Gastrocnemius medialis (tissue), 4 donors: Measurements from ENCODE around the gene ARHGAP33. TPM values are rescaled to one million over a fixed set of nuclear protein-coding genes. Genes with fewer than 3 reads are reported as not detected.

Source experiments
- ATAC-seq, 2 donors: fragments of 150-250 bp; one replicate each; pipeline ENCODE4 v1.9.1; 2016
- DNase-seq, 2 donors: peaks; one replicate each; pipeline ENCODE4 v3.0.0-alpha.2; 2019
- H3K27ac ChIP-seq, 4 donors: fragments of 200-600 bp; sonication (generic); 1 replicate in 1 of 4; 2 replicates in 3 of 4; pipeline ENCODE4 v1.5.1; 2016 to 2018; ENCODE audit warnings: mild to moderate bottlenecking in 2 of 4, moderate library complexity in 1 of 4
- H3K27me3 ChIP-seq, 3 donors: fragments of 200-600 bp; sonication (generic) in 2 of 3; 1 replicate in 1 of 3; 2 replicates in 2 of 3; pipeline versions ENCODE4 v1.5.1 to v1.6.0; 2016 to 2019; ENCODE audit warnings: mild to moderate bottlenecking in 1 of 3, moderate library complexity in 1 of 3
- H3K36me3 ChIP-seq, 2 donors: fragments of 200-600 bp; sonication (generic) in 1 of 2; one replicate each; pipeline ENCODE4 v1.5.1; 2017 to 2018
- H3K4me1 ChIP-seq, 2 donors: fragments of 200-600 bp; sonication (generic) in 1 of 2; one replicate each; pipeline ENCODE4 v1.5.1; 2016 to 2017; ENCODE audit warnings: mild to moderate bottlenecking in 2 of 2
- H3K4me3 ChIP-seq, 4 donors: fragments of 200-600 bp; sonication (generic) in 3 of 4; 1 replicate in 1 of 4; 2 replicates in 3 of 4; pipeline ENCODE4 v1.5.1; 2016 to 2019; ENCODE audit warnings: mild to moderate bottlenecking in 2 of 4
- H3K9me3 ChIP-seq, 3 donors: fragments of 200-600 bp; sonication (generic) in 2 of 3; 1 replicate in 1 of 3; 2 replicates in 2 of 3; pipeline ENCODE4 v1.5.1; 2016 to 2019
- POLR2A ChIP-seq, 2 donors: fragments of 450-650 bp; IDR thresholded peaks; one replicate each; pipeline ENCODE4 v1.6.1; 2017; ENCODE audit warnings: antibody characterized with exemption in 2 of 2, mild to moderate bottlenecking in 2 of 2, moderate library complexity in 2 of 2
- in situ Hi-C, 4 donors: fragments of 200-750 bp; cut with MboI; loops; one replicate each; pipeline versions ENCODE4 v1.15.0 to v1.8.0; 2017; ENCODE audit warnings: low sequenced_read_pairs in 4 of 4
- intact Hi-C: fragments of 100-400 bp; cut with DNase I; formaldehyde crosslinking; loops from one replicate; pipeline ENCODE4 v1.15.1; 2023; ENCODE audit warnings: low total_unique reads
- total RNA-seq, 4 donors: library from RNA; depleted of rRNA; stranded (reverse); fragments of >200 nt; gene quantifications; one replicate each; pipeline versions ENCODE4 v1.1.0 to v1.2.3, GENCODE V29; 2016
- TF ChIP-seq, protein P1 (sequence below), 5 experiments: fragments of 450-650 bp in 3 of 5; fragments of 200-600 bp in 2 of 5; sonication (generic) in 2 of 5; IDR thresholded peaks in 4 of 5; conservative IDR thresholded peaks in 1 of 5; 1 replicate in 4 of 5; 2 replicates in 1 of 5; pipeline ENCODE4 v1.5.1; 2016 to 2019; ENCODE audit warnings: antibody characterized with exemption in 5 of 5, mild to moderate bottlenecking in 3 of 5, moderate library complexity in 3 of 5

ARHGAP33 gene
- total RNA-seq, 4 donors from 2014 or later, result 0.22 to 4.7 (median 2.2) TPM

DNA sequence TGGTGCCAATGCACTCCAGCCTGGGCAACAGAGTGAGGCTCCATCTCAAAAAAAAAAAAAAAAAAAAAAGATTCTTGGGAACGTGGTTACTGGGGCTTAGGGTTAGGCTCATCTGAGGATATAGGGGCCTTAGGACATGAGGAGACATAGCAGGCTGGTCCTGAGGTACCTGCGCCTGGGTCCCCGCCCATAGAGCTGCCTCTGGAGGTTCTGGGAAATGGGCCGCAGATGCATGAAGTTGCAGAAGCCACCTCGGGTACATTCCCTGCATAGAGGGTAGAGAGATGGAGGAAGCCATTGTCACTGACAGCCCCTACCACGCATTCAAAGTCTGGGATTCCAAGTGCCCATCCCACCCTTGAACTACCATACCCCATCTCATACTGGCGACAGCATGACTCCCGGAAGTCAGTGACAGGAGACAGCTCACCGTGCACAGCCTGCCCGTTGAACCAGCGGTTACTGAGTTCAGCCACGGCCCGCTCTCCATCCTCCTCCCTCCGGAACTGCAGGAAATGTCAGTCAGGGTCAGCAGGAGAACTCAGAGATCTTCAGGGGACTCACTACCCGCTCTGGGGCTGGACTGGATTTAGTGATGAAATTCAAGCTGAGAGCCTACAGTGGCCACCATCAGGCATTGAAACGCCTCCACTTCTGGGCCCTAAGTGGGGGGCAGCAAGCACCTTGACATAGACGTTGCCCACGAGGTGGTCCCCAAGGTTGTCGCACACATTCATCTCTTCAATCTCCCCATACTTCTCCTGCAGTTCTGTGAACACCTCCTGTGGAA is 31.5 kb upstream of the ARHGAP33 start:
- Histone ChIP-seq H3K27ac (peak overlapping the region in 3 of 4 donors; percentile 97 to 99 (median 99)), H3K4me3 (peak overlapping the region in 3 of 4 donors; percentile 83 to 96 (median 90)), H3K4me1 (peaks cover 29 to 42% of the 10 kb centered on the region in 2 donors), H3K9me3 (no peaks in the 10 kb centered on the region), H3K27me3 (no peaks in the 10 kb centered on the region), H3K36me3 (peaks cover 0 to 7% of the 10 kb centered on the region in 2 donors)
- ATAC-seq, result no peak
- in situ Hi-C loops (no loop called here), intact Hi-C loops (loop anchor here (1.0 to 10.0 kb wide), 4 partner anchors 187 to 1333 kb away; partner anchors contain the start of genes FXYD7, OVOL3, POLR2I and TBCB)
- DNase-seq, result no peak
- no peak for TF ChIP-seq POLR2A (IDR thresholded peaks at IDR 0.05)
- TF ChIP-seq, protein P1, sequence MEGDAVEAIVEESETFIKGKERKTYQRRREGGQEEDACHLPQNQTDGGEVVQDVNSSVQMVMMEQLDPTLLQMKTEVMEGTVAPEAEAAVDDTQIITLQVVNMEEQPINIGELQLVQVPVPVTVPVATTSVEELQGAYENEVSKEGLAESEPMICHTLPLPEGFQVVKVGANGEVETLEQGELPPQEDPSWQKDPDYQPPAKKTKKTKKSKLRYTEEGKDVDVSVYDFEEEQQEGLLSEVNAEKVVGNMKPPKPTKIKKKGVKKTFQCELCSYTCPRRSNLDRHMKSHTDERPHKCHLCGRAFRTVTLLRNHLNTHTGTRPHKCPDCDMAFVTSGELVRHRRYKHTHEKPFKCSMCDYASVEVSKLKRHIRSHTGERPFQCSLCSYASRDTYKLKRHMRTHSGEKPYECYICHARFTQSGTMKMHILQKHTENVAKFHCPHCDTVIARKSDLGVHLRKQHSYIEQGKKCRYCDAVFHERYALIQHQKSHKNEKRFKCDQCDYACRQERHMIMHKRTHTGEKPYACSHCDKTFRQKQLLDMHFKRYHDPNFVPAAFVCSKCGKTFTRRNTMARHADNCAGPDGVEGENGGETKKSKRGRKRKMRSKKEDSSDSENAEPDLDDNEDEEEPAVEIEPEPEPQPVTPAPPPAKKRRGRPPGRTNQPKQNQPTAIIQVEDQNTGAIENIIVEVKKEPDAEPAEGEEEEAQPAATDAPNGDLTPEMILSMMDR (IDR thresholded peaks at IDR 0.05 in 4 of 5, conservative IDR thresholded peaks at IDR 0.05 in 1 of 5), result no peak

DNA sequence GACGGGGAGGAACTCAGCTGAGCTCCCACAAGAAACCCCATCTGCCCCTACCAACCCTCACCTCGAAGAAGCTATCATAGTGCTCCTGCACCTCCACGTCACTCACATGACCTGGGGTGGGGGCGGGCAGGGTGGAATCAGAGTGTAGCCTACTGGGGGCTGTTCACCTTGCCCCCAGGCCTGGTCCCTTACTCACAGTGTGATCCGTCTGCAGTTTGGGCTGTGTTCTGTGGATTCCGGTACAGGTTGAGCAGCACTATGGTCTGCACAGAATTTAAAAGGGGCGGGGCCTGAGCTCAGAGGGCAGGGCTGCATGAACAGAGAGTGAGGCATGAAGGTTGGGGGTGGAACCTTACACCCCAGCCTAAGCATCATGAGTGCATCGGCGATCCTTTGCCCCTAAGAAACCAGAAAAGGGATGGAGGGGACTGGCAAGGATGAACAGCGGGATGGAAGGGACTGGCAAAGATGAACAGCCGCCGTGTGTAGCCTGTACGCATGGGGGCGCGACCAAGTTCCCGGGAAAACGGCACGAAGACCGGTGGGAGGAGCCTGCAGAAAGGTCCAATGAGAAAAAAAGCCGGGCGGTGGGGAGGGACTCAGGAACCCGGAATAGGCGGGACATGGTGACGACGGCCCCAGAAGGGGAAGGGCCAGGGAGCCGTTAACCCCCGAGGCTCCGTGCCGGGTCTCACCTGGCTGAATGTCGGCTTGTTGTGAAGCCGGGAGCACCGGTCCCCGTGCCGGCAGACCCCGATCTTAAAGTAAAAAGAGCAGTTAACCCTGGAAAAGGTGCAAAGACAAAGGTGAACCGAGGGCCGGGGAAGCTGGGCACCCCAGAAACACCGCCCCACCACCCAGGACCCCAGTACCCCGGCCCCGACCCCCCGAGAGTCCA is 30.7 kb upstream of the ARHGAP33 start:
- H3K36me3 ChIP-seq, result peaks cover 0 to 5% of the 10 kb centered on the region in 2 donors
- DNase-seq (peak; percentile 95 to 96), ATAC-seq (peak; percentile 68 to 71)
- H3K27ac ChIP-seq, result peak overlapping the region; percentile 97 to 99 (median 99)
- H3K4me1 ChIP-seq, result peaks cover 33 to 47% of the 10 kb centered on the region in 2 donors
- no peak for TF ChIP-seq POLR2A (IDR thresholded peaks at IDR 0.05)
- TF ChIP-seq, protein P1 (IDR thresholded peaks at IDR 0.05 in 4 of 5, conservative IDR thresholded peaks at IDR 0.05 in 1 of 5), result peak in 4 of 5 experiments; percentile 29 to 53 (median 47)
- in situ Hi-C loops, result no loop called here
- intact Hi-C loops, result loop anchor here (1.0 to 10.0 kb wide), 5 partner anchors 27 to 1333 kb away; partner anchors contain the start of genes FXYD7, OVOL3, POLR2I and TBCB
- H3K27me3 ChIP-seq, result no peaks in the 10 kb centered on the region
- H3K9me3 ChIP-seq, result no peaks in the 10 kb centered on the region
- peak overlapping the region; percentile 78 to 96 (median 86) for H3K4me3 ChIP-seq

DNA sequence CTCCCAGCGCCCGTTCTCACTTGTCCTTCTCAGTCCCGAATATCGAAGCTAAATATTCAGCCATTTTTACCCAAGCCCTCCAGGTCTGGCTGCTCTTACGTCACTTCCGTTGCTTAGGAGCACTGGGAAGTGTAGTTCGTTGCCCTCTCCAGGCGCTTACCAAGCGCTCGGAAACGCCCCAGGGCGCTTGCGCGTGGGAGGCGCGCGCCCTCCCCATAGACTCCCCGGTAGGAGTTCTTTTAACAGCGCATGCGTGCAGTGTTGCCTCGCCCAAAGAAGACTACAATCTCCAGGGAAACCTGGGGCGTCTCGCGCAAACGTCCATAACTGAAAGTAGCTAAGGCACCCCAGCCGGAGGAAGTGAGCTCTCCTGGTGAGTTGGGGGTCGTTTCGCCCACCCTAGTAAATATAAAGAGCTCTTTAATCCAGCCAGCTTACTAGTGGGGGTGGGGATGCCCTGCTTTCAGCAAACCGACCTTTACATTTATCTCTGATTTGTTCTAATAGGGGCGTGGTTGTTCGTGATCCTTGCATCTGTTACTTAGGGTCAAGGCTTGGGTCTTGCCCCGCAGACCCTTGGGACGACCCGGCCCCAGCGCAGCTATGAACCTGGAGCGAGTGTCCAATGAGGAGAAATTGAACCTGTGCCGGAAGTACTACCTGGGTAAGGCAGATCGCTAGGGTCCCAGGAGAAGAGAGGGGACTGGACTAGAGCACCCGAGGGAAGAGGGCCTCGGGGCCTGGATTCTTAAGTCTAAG is 29.9 kb upstream of the ARHGAP33 start, which contains the start of the genes PSENEN and U2AF1L4:
Gene PSENEN (plus strand): TSS at position 324 of the 759 bp plus-strand sequence. CDS start 280 bp downstream, at position 604.
Gene U2AF1L4 (minus strand): TSS at position 91 of the 759 bp plus-strand sequence. CDS start 27 bp downstream, at position 64.
- H3K27me3 ChIP-seq, result no peaks in the 10 kb centered on the region
- intact Hi-C loops (loop anchor here (1.0 to 10.0 kb wide), 3 partner anchors 28 to 601 kb away; partner anchors contain the start of genes FXYD7, OVOL3, POLR2I and TBCB), in situ Hi-C loops (no loop called here)
- peak; percentile 76 to 81 for ATAC-seq
- peak; percentile 98 to 99 for DNase-seq
- peaks cover 0 to 5% of the 10 kb centered on the region in 2 donors for H3K36me3 ChIP-seq
- H3K9me3 ChIP-seq, result no peaks in the 10 kb centered on the region
- peak within 1 kb of the TSS; percentile 78 to 96 (median 86) for H3K4me3 ChIP-seq
- TF ChIP-seq, protein P1 (IDR thresholded peaks at IDR 0.05 in 4 of 5, conservative IDR thresholded peaks at IDR 0.05 in 1 of 5), result no peak
- peak; percentile 49 for TF ChIP-seq POLR2A (IDR thresholded peaks at IDR 0.05)
- H3K4me1 ChIP-seq, result peaks cover 28 to 44% of the 10 kb centered on the region in 2 donors
- peak within 1 kb of the TSS; percentile 97 to 99 (median 99) for H3K27ac ChIP-seq

DNA sequence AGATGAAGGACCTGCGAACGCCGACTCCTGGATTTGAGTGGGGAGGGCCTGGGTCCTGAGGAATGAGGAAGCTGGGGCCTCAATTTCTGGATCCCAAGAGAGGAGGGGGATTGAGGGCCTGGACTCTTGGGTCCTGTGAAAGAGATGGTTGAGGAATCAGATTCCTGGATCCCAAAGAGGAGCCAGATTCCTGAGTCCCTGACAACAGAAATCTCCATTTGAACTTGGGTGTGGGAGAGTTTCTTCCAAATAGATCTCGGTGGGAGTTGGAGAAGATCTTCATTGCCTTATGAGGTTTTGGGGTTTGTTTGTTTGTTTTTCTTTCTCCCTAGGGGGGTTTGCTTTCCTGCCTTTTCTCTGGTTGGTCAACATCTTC is 29.3 kb upstream of the ARHGAP33 start:
- H3K27ac ChIP-seq, result peak overlapping the region; percentile 97 to 99 (median 99)
- intact Hi-C loops (loop anchor here (10.0 kb wide), 2 partner anchors 369 to 601 kb away; partner anchors contain the start of genes FXYD7, OVOL3, POLR2I and TBCB), in situ Hi-C loops (no loop called here)
- H3K27me3 ChIP-seq, result no peaks in the 10 kb centered on the region
- no peak for ATAC-seq
- peaks cover 0 to 6% of the 10 kb centered on the region in 2 donors for H3K36me3 ChIP-seq
- peaks cover 24 to 40% of the 10 kb centered on the region in 2 donors for H3K4me1 ChIP-seq
- H3K9me3 ChIP-seq, result no peaks in the 10 kb centered on the region
- no peak for DNase-seq
- peak overlapping the region; percentile 78 to 96 (median 86) for H3K4me3 ChIP-seq
- TF ChIP-seq, protein P1 (IDR thresholded peaks at IDR 0.05 in 4 of 5, conservative IDR thresholded peaks at IDR 0.05 in 1 of 5), result no peak
- TF ChIP-seq POLR2A (IDR thresholded peaks at IDR 0.05), result no peak
